GM12864 (cell line): Measurements from ENCODE around the gene FHOD3.

ENCODE experiments used
- DNase-seq: peaks from one replicate; pipeline ENCODE4 v3.0.0-alpha.2; 2011; ENCODE audit warnings: low read depth
- H3K4me3 ChIP-seq: 2 replicates; pipeline ENCODE4 v1.5.1; 2011; ENCODE audit warnings: mild to moderate bottlenecking, low read depth, low read length, control low read depth
- CTCF ChIP-seq: IDR thresholded peaks from 2 replicates; pipeline ENCODE4 v1.5.1; 2011; ENCODE audit warnings: low read depth, mild to moderate bottlenecking, moderate library complexity, low read length, control low read depth, inconsistent platforms; ENCODE audit errors: missing control alignments

Gene FHOD3

GRCh38 chr18:36513556-36513955 lies 216.0 kb downstream of the FHOD3 start:
- no peak for DNase-seq
- TF ChIP-seq CTCF, result no peak
- H3K4me3 ChIP-seq, result no peak overlapping the region

GRCh38 chr18:36514778-36515177 lies 217.3 kb downstream of the FHOD3 start:
- DNase-seq, result no peak
- no peak overlapping the region for H3K4me3 ChIP-seq
- no peak for TF ChIP-seq CTCF

GRCh38 chr18:36516258-36516657 lies 218.7 kb downstream of the FHOD3 start:
- TF ChIP-seq CTCF, result no peak
- no peak overlapping the region for H3K4me3 ChIP-seq
- no peak for DNase-seq

GRCh38 chr18:36516726-36517125 lies 219.2 kb downstream of the FHOD3 start:
- no peak for TF ChIP-seq CTCF
- no peak overlapping the region for H3K4me3 ChIP-seq
- no peak for DNase-seq

- no peak for TF ChIP-seq CTCF
- H3K4me3 ChIP-seq, result no peak overlapping the region
- DNase-seq, result no peak
Observed at GRCh38 chr18:36518839-36519238, 221.3 kb downstream of the FHOD3 start.

- no peak for TF ChIP-seq CTCF
- no peak overlapping the region for H3K4me3 ChIP-seq
- DNase-seq, result no peak
Observed at GRCh38 chr18:36519358-36519757, 221.8 kb downstream of the FHOD3 start.

DNA sequence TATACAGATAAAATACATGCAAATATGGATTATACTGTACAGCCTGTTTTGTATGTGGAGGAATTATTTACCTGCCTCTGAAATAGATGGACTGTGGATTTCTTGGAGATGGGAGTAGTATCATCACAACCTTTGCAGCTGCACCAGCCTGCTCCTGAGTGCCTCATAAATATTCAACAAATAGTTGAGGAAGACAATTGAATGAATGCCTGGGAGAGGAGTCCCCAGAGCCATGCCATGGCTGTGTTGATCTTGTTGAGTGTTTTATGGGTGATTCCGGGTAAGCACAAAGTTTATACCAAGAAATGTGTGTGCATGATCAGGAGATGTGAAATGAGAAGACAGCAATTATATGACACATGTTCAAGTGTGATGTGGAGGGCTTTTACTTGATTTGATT lies 225.0 kb downstream of the FHOD3 start:
- no peak for DNase-seq
- no peak overlapping the region for H3K4me3 ChIP-seq
- no peak for TF ChIP-seq CTCF
